Thoracic aorta (tissue), 2 donors: Measurements from ENCODE around the gene HES2. TPM values are rescaled to one million over a fixed set of nuclear protein-coding genes. Genes with fewer than 3 reads are reported as not detected.
"Not testable (repeated sequence)": the region's sequence is repeated elsewhere in the genome, so short reads cannot be mapped to it uniquely, and the experiment has no call there.

ENCODE experiments used
- ATAC-seq: fragments of 150-250 bp; one replicate; pipeline ENCODE4 v1.8.0; 2017; ENCODE audit warnings: low read depth; ENCODE audit not compliant: insufficient number of reproducible peaks, low FRiP score
- DNase-seq: peaks from one replicate; pipeline ENCODE4 v3.0.0-alpha.2; 2020; ENCODE audit warnings: low spot score
- H3K27ac ChIP-seq, 2 donors: fragments of 200-600 bp; sonication (generic); 1 replicate in 1 of 2; 2 replicates in 1 of 2; pipeline ENCODE4 v1.5.1; 2016; ENCODE audit warnings: mild to moderate bottlenecking in 2 of 2, moderate library complexity in 2 of 2
- H3K27me3 ChIP-seq: fragments of 200-600 bp; sonication (generic); replicated peaks from 2 replicates; pipeline ENCODE4 v1.6.0; 2016; ENCODE audit warnings: mild to moderate bottlenecking; ENCODE audit not compliant: insufficient read depth
- H3K36me3 ChIP-seq: fragments of 200-600 bp; sonication (generic); one replicate; pipeline ENCODE4 v1.5.1; 2016
- H3K4me1 ChIP-seq, 2 donors: fragments of 200-600 bp; sonication (generic); 1 replicate in 1 of 2; 2 replicates in 1 of 2; pipeline versions ENCODE4 v1.5.1 to v1.6.0; 2016; ENCODE audit warnings: low read depth in 2 of 2, mild to moderate bottlenecking in 1 of 2; ENCODE audit not compliant: control insufficient read depth in 1 of 2
- H3K4me3 ChIP-seq: fragments of 200-600 bp; sonication (generic); 2 replicates; pipeline ENCODE4 v1.5.1; 2016; ENCODE audit warnings: mild to moderate bottlenecking
- H3K9me3 ChIP-seq: fragments of 200-600 bp; sonication (generic); 2 replicates; pipeline ENCODE4 v1.5.1; 2016
- total RNA-seq, 2 donors: library from RNA; depleted of rRNA; stranded (reverse); fragments of >200 nt; gene quantifications; one replicate each; pipeline versions ENCODE4 v1.1.0 to v1.2.3, GENCODE V29; 2016
- TF ChIP-seq, protein P1 (sequence below): fragments of 200-600 bp; sonication (generic); IDR thresholded peaks from one replicate; pipeline ENCODE4 v1.5.1; 2019; ENCODE audit warnings: antibody characterized with exemption

HES2 gene
- total RNA-seq, 2 donors from 2014 or later: not detected

- DNase-seq (no peak), ATAC-seq (no peak)
- Histone ChIP-seq H3K4me1 (peaks cover 0 to 14% of the 10 kb centered on the region in 2 donors), H3K4me3 (no peak overlapping the region), H3K36me3 (no peaks in the 10 kb centered on the region), H3K27ac (no peak overlapping the region), H3K9me3 (no peaks in the 10 kb centered on the region), H3K27me3 (peaks cover 10% of the 10 kb centered on the region)
- TF ChIP-seq, protein P1, sequence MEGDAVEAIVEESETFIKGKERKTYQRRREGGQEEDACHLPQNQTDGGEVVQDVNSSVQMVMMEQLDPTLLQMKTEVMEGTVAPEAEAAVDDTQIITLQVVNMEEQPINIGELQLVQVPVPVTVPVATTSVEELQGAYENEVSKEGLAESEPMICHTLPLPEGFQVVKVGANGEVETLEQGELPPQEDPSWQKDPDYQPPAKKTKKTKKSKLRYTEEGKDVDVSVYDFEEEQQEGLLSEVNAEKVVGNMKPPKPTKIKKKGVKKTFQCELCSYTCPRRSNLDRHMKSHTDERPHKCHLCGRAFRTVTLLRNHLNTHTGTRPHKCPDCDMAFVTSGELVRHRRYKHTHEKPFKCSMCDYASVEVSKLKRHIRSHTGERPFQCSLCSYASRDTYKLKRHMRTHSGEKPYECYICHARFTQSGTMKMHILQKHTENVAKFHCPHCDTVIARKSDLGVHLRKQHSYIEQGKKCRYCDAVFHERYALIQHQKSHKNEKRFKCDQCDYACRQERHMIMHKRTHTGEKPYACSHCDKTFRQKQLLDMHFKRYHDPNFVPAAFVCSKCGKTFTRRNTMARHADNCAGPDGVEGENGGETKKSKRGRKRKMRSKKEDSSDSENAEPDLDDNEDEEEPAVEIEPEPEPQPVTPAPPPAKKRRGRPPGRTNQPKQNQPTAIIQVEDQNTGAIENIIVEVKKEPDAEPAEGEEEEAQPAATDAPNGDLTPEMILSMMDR: no peak
Observed at GRCh38 chr1:6447016-6447817, 27.5 kb upstream of the HES2 start.

DNA sequence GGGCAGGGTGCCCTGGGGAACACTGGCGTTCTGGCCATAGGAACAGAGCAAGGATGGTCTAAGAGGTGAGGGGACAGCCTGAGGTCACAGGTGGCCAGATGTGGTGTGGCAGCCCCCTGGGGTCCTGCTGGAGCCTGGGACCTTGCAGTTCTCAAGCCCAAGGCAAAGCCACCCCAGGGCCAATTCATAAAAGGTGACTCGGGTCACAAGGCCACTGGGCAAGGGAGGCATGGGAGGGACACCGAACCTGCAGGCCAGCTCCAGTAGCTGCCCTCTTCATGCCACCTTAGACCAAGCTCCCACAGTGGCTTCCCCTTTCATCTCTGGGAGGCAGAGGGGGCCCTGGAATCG, 26.9 kb upstream of the HES2 start:
- H3K4me3 ChIP-seq: no peak overlapping the region
- no peaks in the 10 kb centered on the region for H3K9me3 ChIP-seq
- H3K27me3 ChIP-seq: peaks cover 10% of the 10 kb centered on the region
- no peak for DNase-seq
- H3K4me1 ChIP-seq: peaks cover 0 to 14% of the 10 kb centered on the region in 2 donors
- H3K36me3 ChIP-seq: no peaks in the 10 kb centered on the region
- H3K27ac ChIP-seq: no peak overlapping the region
- TF ChIP-seq, protein P1: no peak
- ATAC-seq: no peak

GRCh38 chr1:6445929-6446328, 26.2 kb upstream of the HES2 start:
- DNase-seq, H3K27ac ChIP-seq, ATAC-seq, H3K4me3 ChIP-seq, H3K9me3 ChIP-seq, H3K36me3 ChIP-seq: not testable (repeated sequence)
- H3K27me3 ChIP-seq: peaks cover 10% of the 10 kb centered on the region
- H3K4me1 ChIP-seq: peaks cover 0 to 14% of the 10 kb centered on the region in 2 donors

- DNase-seq (no peak), ATAC-seq (no peak)
- Histone ChIP-seq H3K9me3 (no peaks in the 10 kb centered on the region), H3K4me1 (peaks cover 0 to 14% of the 10 kb centered on the region in 2 donors), H3K27me3 (peaks cover 10% of the 10 kb centered on the region), H3K4me3 (no peak overlapping the region), H3K36me3 (no peaks in the 10 kb centered on the region), H3K27ac (no peak overlapping the region)
- TF ChIP-seq, protein P1: peak; percentile 27
Observed at GRCh38 chr1:6445062-6445763, 25.5 kb upstream of the HES2 start.

DNA sequence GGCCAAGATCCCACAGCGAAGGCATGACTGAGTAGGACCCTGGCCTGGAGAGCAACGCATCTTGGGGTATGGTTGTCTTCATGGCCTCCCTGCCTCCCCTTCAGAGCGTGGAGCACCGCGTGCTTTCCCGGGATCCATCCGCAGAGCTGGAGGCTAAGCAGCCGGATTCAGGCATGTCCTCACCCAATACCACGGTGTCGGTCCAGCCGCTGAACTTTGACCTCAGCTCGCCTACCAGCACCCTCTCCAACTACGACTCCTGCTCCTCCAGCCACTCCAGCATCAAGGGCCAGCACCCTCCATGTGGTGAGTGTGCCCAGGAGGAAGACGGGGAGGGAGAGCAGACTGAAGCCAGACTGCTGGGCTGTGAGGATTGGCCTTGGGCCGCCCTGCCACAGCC, 24.7 kb upstream of the HES2 start:
- Histone ChIP-seq H3K27me3 (peaks cover 10% of the 10 kb centered on the region), H3K4me3 (no peak overlapping the region), H3K27ac (no peak overlapping the region), H3K9me3 (no peaks in the 10 kb centered on the region), H3K4me1 (peaks cover 0 to 14% of the 10 kb centered on the region in 2 donors), H3K36me3 (no peaks in the 10 kb centered on the region)
- TF ChIP-seq, protein P1: no peak
- DNase-seq (no peak), ATAC-seq (no peak)
